Adrenal gland (tissue), 5 donors: ENCODE measurements around the gene FGGY.

Experiments used
- POLR2A ChIP-seq, 2 donors: fragments of 450-650 bp; IDR thresholded peaks; one replicate each; pipeline ENCODE4 v1.6.1; 2017; ENCODE audit warnings: antibody characterized with exemption in 2 of 2, mild to moderate bottlenecking in 2 of 2, moderate library complexity in 1 of 2
- TF ChIP-seq, protein P1 (sequence below), 6 experiments: fragments of 450-650 bp in 4 of 6; fragments of 200-600 bp in 2 of 6; sonication (generic) in 1 of 6; IDR thresholded peaks; 1 replicate in 5 of 6; 2 replicates in 1 of 6; pipeline versions ENCODE4 v1.5.1 to v1.8.0; 2016 to 2021; ENCODE audit warnings: antibody characterized with exemption in 6 of 6, mild to moderate bottlenecking in 2 of 6, moderate library complexity in 1 of 6
- donor health status: DM: no; HTN: no; CAD: no.

DNA sequence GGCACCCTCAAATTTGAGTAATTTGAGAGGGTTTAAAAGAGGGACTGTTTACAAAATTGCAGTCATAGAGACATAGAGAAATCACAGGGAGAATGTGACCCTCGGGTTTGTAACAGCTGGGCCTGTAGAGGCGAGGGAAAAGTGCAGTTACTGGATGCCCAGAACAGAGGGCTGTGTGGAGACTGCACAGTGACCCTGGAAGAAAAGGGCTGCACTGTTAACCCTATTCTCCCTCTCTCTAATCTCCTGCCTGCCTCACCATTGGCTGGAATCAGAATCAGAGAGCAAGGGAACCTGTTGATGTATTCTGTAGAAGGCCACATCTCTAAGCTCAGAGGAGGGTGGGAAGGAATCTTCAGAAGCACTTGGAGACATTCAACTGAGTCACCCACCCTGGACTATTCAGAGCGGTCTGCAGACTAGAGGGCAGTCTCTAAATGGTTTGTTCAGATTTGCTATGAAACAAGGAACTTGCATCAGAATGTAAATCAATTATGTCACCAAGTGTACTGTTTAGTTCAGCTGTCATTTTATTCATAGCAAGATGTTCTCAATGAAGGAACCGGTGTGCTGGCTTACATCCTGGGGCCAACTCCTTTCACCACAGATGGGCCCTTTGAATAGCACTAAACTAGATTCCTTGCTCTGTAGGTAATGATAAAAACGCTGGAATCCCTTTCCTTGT, 385.6 kb downstream of the FGGY start:
- TF ChIP-seq, protein P1, sequence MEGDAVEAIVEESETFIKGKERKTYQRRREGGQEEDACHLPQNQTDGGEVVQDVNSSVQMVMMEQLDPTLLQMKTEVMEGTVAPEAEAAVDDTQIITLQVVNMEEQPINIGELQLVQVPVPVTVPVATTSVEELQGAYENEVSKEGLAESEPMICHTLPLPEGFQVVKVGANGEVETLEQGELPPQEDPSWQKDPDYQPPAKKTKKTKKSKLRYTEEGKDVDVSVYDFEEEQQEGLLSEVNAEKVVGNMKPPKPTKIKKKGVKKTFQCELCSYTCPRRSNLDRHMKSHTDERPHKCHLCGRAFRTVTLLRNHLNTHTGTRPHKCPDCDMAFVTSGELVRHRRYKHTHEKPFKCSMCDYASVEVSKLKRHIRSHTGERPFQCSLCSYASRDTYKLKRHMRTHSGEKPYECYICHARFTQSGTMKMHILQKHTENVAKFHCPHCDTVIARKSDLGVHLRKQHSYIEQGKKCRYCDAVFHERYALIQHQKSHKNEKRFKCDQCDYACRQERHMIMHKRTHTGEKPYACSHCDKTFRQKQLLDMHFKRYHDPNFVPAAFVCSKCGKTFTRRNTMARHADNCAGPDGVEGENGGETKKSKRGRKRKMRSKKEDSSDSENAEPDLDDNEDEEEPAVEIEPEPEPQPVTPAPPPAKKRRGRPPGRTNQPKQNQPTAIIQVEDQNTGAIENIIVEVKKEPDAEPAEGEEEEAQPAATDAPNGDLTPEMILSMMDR (IDR thresholded peaks at IDR 0.05), result no peak
- TF ChIP-seq POLR2A (IDR thresholded peaks at IDR 0.05), result no peak
